HEK293T (cell line): ENCODE measurements around the gene IGF1R.

ENCODE experiments used
- CTBP1 ChIP-seq: fragments of 450-650 bp; IDR thresholded peaks from 2 replicates; pipeline ENCODE4 v1.6.1; 2016; ENCODE audit warnings: borderline replicate concordance
- ELF4 ChIP-seq: fragments of 450-650 bp; IDR thresholded peaks from 2 replicates; pipeline ENCODE4 v1.6.1; 2017; ENCODE audit warnings: antibody characterized with exemption
- FOXA1 ChIP-seq: fragments of 450-650 bp; IDR thresholded peaks from 2 replicates; pipeline ENCODE4 v1.6.1; 2016; ENCODE audit warnings: mild to moderate bottlenecking
- FOXK2 ChIP-seq: fragments of 450-650 bp; IDR thresholded peaks from 2 replicates; pipeline ENCODE4 v1.6.1; 2016; ENCODE audit warnings: mild to moderate bottlenecking
- FOXM1 ChIP-seq: fragments of 450-650 bp; IDR thresholded peaks from 2 replicates; pipeline ENCODE4 v1.6.1; 2017; ENCODE audit warnings: mild to moderate bottlenecking, borderline replicate concordance
- HDGF ChIP-seq: fragments of 450-650 bp; IDR thresholded peaks from 2 replicates; pipeline ENCODE4 v1.6.1; 2017; ENCODE audit warnings: antibody characterized with exemption, borderline replicate concordance
- L3MBTL2 ChIP-seq: fragments of 450-650 bp; conservative IDR thresholded peaks from 2 replicates; pipeline ENCODE4 v1.6.1; 2016; ENCODE audit warnings: mild to moderate bottlenecking
- NFRKB ChIP-seq: fragments of 450-650 bp; IDR thresholded peaks from 2 replicates; pipeline ENCODE4 v1.6.1; 2016; ENCODE audit warnings: mild to moderate bottlenecking, moderate library complexity
- SP1 ChIP-seq: fragments of 450-650 bp; IDR thresholded peaks from 2 replicates; pipeline ENCODE4 v1.6.1; 2017
- SUZ12 ChIP-seq: fragments of 450-650 bp; IDR thresholded peaks from 2 replicates; pipeline ENCODE4 v1.6.1; 2016; ENCODE audit warnings: mild to moderate bottlenecking
- TARDBP ChIP-seq: fragments of 450-650 bp; IDR thresholded peaks from 2 replicates; pipeline ENCODE4 v1.6.1; 2016
- ZNF384 ChIP-seq: fragments of 450-650 bp; IDR thresholded peaks from 2 replicates; pipeline ENCODE4 v1.6.1; 2016

GRCh38 chr15:98719137-98719740 lies 70.9 kb downstream of the IGF1R start:
- TF ChIP-seq ZNF384 = no peak
- no peak for TF ChIP-seq FOXM1
- no peak for TF ChIP-seq FOXK2
- no peak for TF ChIP-seq TARDBP
- no peak for TF ChIP-seq CTBP1
- no peak for TF ChIP-seq SUZ12
- TF ChIP-seq SP1 = no peak
- TF ChIP-seq HDGF = no peak
- no peak for TF ChIP-seq NFRKB
- TF ChIP-seq L3MBTL2 = no peak
- no peak for TF ChIP-seq ELF4
- TF ChIP-seq FOXA1 = no peak
